ENCODE measurements around the gene C10orf90. TPM values are rescaled to one million over a fixed set of nuclear protein-coding genes. Genes with fewer than 3 reads are reported as not detected.

The C10orf90 gene
- total and polyA plus RNA-seq, 9 donors, result not detected

DNA sequence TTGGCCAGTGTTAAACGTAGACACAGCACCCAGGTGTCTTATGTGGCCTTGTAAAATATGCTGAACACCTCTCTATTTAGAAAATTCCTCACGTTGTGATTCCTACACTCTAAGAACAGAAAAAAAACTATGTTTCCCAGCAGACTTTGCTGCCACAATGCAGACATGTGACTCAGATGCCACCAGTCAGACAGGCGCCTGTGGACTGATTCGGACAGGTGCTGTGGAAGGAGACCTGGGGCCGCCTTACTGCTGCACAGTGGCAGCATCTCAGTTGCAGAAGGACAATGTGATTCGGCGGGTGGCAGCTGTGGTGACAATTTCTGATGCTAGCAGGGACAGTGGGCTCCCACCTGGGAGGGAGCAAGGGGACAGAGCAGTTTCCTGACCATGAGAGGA lies 88.8 kb downstream of the C10orf90 start:
- Histone ChIP-seq H3K27me3 (no peaks in the 10 kb centered on the region), H3K27ac (no peak overlapping the region), H3K36me3 (no peaks in the 10 kb centered on the region), H3K9me3 (no peaks in the 10 kb centered on the region), H3K4me1 (ENCODE audit: insufficient read depth) (no peaks in the 10 kb centered on the region), H3K4me3 (no peak overlapping the region)
- no peak for DNase-seq
- intact Hi-C loops (cut with DNase I), result no loop called here
- WGBS, 3 donors, result 83 to 86% (median 83%) methylated on average over 7 of the region's 7 CpGs
- TF ChIP-seq EP300 (IDR thresholded peaks at IDR 0.05), result no peak
- TF ChIP-seq, protein P1, sequence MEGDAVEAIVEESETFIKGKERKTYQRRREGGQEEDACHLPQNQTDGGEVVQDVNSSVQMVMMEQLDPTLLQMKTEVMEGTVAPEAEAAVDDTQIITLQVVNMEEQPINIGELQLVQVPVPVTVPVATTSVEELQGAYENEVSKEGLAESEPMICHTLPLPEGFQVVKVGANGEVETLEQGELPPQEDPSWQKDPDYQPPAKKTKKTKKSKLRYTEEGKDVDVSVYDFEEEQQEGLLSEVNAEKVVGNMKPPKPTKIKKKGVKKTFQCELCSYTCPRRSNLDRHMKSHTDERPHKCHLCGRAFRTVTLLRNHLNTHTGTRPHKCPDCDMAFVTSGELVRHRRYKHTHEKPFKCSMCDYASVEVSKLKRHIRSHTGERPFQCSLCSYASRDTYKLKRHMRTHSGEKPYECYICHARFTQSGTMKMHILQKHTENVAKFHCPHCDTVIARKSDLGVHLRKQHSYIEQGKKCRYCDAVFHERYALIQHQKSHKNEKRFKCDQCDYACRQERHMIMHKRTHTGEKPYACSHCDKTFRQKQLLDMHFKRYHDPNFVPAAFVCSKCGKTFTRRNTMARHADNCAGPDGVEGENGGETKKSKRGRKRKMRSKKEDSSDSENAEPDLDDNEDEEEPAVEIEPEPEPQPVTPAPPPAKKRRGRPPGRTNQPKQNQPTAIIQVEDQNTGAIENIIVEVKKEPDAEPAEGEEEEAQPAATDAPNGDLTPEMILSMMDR (IDR thresholded peaks at IDR 0.05), result no peak
- TF ChIP-seq POLR2A (IDR thresholded peaks at IDR 0.05), result no peak

DNA sequence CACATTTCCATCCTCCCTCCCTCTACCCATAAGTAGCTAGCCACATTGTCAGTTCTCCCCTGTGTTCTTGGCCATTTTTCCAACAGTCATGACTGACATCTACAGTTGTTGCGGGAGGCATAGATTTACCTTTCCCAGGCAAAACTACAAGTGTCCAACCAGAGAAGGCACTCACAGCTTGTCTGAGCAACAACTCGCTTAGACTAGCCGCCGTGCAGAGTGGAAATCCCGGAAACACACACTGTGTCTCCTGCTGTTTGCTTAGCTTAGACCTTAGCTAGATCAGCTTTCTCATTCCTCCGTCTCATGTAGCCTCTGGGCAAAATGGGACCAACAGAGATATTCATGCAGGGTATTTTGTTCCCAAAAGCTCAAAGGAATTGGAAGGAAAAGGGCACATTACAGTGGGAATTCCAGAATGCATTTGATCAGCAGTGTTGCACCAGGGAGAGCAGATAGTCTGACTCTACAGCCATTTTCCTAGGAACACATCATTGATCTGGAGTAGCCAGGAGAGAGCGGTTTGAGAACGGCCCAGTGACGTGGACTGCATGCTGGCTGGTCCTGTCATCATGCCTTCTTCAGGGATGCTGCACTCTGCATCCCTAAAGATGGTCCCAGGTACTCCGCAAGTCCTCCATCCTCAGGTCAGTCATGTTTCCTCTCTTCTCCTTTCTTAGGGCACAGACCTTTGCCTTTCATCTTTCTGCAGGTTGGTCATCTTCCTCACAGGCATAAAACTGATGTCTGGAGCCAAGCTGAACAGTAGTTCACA lies 89.4 kb downstream of the C10orf90 start:
- no peak for DNase-seq
- Histone ChIP-seq H3K4me1 (ENCODE audit: insufficient read depth) (no peaks in the 10 kb centered on the region), H3K27me3 (no peaks in the 10 kb centered on the region), H3K4me3 (no peak overlapping the region), H3K9me3 (no peaks in the 10 kb centered on the region), H3K36me3 (no peaks in the 10 kb centered on the region), H3K27ac (no peak overlapping the region)
- TF ChIP-seq, protein P1 (IDR thresholded peaks at IDR 0.05), result no peak
- TF ChIP-seq POLR2A (IDR thresholded peaks at IDR 0.05) (no peak), EP300 (IDR thresholded peaks at IDR 0.05) (no peak)
- intact Hi-C loops (cut with DNase I), result no loop called here
- WGBS, 3 donors, result 77 to 87% (median 86%) methylated on average over 10 of the region's 10 CpGs

DNA sequence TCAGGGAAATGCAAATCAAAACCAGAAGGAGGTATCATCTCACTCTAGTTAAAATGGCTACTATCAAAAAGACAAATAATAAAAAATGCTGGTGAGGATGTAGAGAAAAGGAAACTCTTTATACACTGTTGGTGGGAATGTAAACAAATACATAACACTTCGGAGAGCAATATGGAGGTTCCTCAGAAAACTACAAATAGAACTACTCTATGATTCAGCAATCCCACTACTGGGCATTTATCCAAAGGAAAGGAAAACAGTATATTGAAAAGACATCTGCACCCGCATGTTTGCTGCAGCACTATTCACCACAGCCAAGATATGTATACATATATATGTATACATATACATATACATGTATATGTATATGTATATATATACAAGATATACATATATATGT lies 94.2 kb downstream of the C10orf90 start:
- Histone ChIP-seq H3K27ac (no peak overlapping the region), H3K9me3 (no peaks in the 10 kb centered on the region), H3K36me3 (no peaks in the 10 kb centered on the region), H3K27me3 (no peaks in the 10 kb centered on the region), H3K4me3 (no peak overlapping the region), H3K4me1 (ENCODE audit: insufficient read depth) (no peaks in the 10 kb centered on the region)
- intact Hi-C loops (cut with DNase I), result no loop called here
- 35 to 55% (median 46%) methylated on average over 2 of the region's 2 CpGs for WGBS, 3 donors
- no peak for TF ChIP-seq EP300 (IDR thresholded peaks at IDR 0.05)
- TF ChIP-seq POLR2A (IDR thresholded peaks at IDR 0.05), result no peak
- TF ChIP-seq, protein P1 (IDR thresholded peaks at IDR 0.05), result no peak
- no peak for DNase-seq

DNA sequence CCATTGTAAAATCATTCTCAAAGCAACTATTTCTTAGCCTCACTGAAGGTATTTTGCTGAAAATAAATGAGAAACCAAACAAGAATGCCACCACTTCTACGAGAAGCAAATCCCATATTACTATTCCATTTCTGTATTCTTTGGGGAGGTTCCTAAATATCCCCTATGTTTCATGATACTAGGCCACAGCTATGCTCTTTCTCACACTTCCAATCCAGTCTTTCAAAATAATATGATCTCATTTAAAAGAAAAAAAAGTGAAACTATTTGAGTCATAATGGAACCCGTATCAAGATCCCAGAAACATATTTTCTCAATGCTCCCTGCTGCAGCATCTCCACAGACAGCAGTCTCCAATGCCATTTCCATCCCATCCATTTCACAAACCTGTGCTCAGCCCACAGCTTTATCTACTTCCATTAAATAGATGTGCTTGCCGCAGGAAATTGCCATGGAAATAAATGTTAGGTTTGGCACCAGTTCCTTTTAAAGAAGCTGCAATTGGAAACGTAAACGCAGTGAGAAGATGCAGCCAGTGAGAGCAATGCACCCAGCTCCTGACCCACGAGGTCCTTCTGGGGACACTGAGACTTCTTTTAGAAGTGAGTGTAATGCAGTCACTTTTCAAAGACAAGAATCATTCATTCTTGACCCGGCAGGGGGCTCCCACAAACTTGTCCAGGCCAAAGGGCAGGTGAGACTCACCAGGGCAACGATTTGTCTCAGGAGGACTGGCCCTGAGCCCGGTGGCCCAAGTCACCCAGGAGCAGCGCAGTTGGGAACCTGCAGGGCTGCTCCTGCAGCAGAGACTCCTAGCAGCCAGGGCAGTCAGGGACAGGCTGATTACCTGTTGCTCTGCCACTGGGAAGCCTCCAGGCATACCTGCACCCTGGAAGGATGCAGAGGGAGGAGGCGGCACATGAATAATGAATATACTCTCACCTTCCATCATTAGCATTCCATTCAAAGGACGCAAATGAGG lies 99.6 kb downstream of the C10orf90 start:
- H3K27ac ChIP-seq, result no peak overlapping the region
- no peaks in the 10 kb centered on the region for H3K36me3 ChIP-seq
- no peaks in the 10 kb centered on the region for H3K27me3 ChIP-seq
- TF ChIP-seq, protein P1 (IDR thresholded peaks at IDR 0.05), result no peak
- TF ChIP-seq EP300 (IDR thresholded peaks at IDR 0.05) (no peak), POLR2A (IDR thresholded peaks at IDR 0.05) (no peak)
- DNase-seq, result no peak
- no peaks in the 10 kb centered on the region for H3K9me3 ChIP-seq
- 59 to 72% (median 60%) methylated on average over 12 of the region's 12 CpGs for WGBS, 3 donors
- intact Hi-C loops (cut with DNase I), result no loop called here
- H3K4me3 ChIP-seq, result no peak overlapping the region
- no peaks in the 10 kb centered on the region for H3K4me1 ChIP-seq (ENCODE audit: insufficient read depth)

Measured in ovary (tissue), 9 donors.